Fibroblast of lung (primary cell): ENCODE results near the gene ZDHHC11. TPM values are rescaled to one million over a fixed set of nuclear protein-coding genes. Genes with fewer than 3 reads are reported as not detected.
"Not testable (repeated sequence)": the region's sequence is repeated elsewhere in the genome, so short reads cannot be mapped to it uniquely, and the experiment has no call there.

Experiments
- DNase-seq, 2 donors: peaks; one replicate each; pipeline versions ENCODE4 v3.0.0 to v3.0.0-alpha.2; 2010; ENCODE audit warnings: low read depth in 2 of 2
- H2AFZ ChIP-seq: 2 replicates; pipeline ENCODE4 v1.5.1; 2012; ENCODE audit warnings: low read length, control low read depth, inconsistent platforms
- H3K27ac ChIP-seq: 2 replicates; pipeline ENCODE4 v1.5.1; 2011; ENCODE audit warnings: low read length, control low read depth; ENCODE audit not compliant: insufficient read depth
- H3K27me3 ChIP-seq: 2 replicates; pipeline ENCODE4 v1.5.1; 2011; ENCODE audit warnings: mild to moderate bottlenecking, low read length; ENCODE audit not compliant: control insufficient read depth, insufficient read depth
- H3K36me3 ChIP-seq: 2 replicates; pipeline ENCODE4 v1.5.1; 2011; ENCODE audit warnings: low read length; ENCODE audit not compliant: control insufficient read depth, insufficient read depth
- H3K4me1 ChIP-seq: 2 replicates; pipeline ENCODE4 v1.5.1; 2011; ENCODE audit warnings: low read length; ENCODE audit not compliant: control insufficient read depth, insufficient read depth; ENCODE audit errors: extremely low read depth
- H3K4me2 ChIP-seq: 2 replicates; pipeline ENCODE4 v1.5.1; 2011; ENCODE audit warnings: low read length, control low read depth; ENCODE audit not compliant: insufficient read depth; ENCODE audit errors: extremely low read depth
- H3K4me3 ChIP-seq, 4 experiments: fragments of 200-600 bp in 1 of 4; sonication (generic) in 1 of 4; replicated peaks in 1 of 4; 2 replicates each; pipeline ENCODE4 v1.5.1; 2011 to 2016; ENCODE audit warnings: low read length in 4 of 4, low read depth in 3 of 4, mild to moderate bottlenecking in 3 of 4, control low read depth in 2 of 4, inconsistent platforms in 1 of 4, mixed read lengths in 1 of 4; ENCODE audit not compliant: insufficient read depth in 1 of 4; ENCODE audit errors: control extremely low read depth in 1 of 4
- H3K79me2 ChIP-seq: 2 replicates; pipeline ENCODE4 v1.5.1; 2012; ENCODE audit warnings: mild to moderate bottlenecking, low read length, inconsistent platforms; ENCODE audit not compliant: control insufficient read depth, insufficient read depth
- H3K9ac ChIP-seq: 2 replicates; pipeline ENCODE4 v1.5.1; 2011; ENCODE audit warnings: mild to moderate bottlenecking, low read length, control low read depth; ENCODE audit not compliant: insufficient read depth
- H3K9me3 ChIP-seq: 2 replicates; pipeline ENCODE4 v1.5.1; 2012; ENCODE audit warnings: low read depth, low read length; ENCODE audit not compliant: control insufficient read depth, insufficient read depth
- H4K20me1 ChIP-seq: 2 replicates; pipeline ENCODE4 v1.5.1; 2011; ENCODE audit warnings: low read length; ENCODE audit not compliant: control insufficient read depth, insufficient read depth; ENCODE audit errors: extremely low read depth
- polyA plus RNA-seq, 2 donors: library from polyadenylated mRNA; depleted of rRNA in 1 of 2; stranded (reverse) in 1 of 2; unstranded in 1 of 2; fragments of >200 nt; gene quantifications; 2 replicates each; pipeline ENCODE4 v1.2.1, GENCODE V29; 2011 to 2012; ENCODE audit warnings: missing spikeins in 1 of 2
- total RNA-seq: library from RNA; depleted of rRNA; stranded (reverse); fragments of >200 nt; gene quantifications from 2 replicates; pipeline ENCODE4 v1.2.1, GENCODE V29; 2014

The ZDHHC11 gene
- total and polyA plus RNA-seq, 2 donors (not counting 1 experiment from before 2014, with no cell fraction given) = 0.23 to 2.5 TPM

DNA sequence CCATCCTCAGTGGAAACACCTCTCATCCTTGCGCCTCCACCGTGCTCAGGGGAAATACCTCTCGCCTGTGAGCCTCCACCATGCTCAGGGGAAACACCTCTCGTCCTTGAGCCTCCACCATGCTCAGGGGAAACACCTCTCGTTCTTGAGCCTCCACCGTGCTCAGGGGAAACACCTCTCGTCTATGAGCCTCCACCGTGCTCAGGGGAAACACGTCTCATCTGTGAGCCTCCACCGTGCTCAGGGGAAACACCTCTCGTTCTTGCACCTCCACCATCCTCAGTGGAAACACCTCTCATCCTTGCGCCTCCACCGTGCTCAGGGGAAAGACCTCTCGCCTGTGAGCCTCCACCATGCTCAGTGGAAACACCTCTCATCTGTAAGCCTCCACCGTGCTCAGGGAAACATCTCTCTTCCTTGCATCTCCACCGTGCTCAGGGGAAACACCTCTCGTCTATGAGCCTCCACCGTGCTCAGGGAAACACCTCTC is 4.1 kb downstream of the ZDHHC11 start:
- H3K79me2 ChIP-seq, H3K4me3 ChIP-seq, H4K20me1 ChIP-seq, H3K27ac ChIP-seq, H3K27me3 ChIP-seq, H2AFZ ChIP-seq, H3K36me3 ChIP-seq, DNase-seq, H3K4me1 ChIP-seq, H3K9me3 ChIP-seq, H3K9ac ChIP-seq, H3K4me2 ChIP-seq: not testable (repeated sequence)

DNA sequence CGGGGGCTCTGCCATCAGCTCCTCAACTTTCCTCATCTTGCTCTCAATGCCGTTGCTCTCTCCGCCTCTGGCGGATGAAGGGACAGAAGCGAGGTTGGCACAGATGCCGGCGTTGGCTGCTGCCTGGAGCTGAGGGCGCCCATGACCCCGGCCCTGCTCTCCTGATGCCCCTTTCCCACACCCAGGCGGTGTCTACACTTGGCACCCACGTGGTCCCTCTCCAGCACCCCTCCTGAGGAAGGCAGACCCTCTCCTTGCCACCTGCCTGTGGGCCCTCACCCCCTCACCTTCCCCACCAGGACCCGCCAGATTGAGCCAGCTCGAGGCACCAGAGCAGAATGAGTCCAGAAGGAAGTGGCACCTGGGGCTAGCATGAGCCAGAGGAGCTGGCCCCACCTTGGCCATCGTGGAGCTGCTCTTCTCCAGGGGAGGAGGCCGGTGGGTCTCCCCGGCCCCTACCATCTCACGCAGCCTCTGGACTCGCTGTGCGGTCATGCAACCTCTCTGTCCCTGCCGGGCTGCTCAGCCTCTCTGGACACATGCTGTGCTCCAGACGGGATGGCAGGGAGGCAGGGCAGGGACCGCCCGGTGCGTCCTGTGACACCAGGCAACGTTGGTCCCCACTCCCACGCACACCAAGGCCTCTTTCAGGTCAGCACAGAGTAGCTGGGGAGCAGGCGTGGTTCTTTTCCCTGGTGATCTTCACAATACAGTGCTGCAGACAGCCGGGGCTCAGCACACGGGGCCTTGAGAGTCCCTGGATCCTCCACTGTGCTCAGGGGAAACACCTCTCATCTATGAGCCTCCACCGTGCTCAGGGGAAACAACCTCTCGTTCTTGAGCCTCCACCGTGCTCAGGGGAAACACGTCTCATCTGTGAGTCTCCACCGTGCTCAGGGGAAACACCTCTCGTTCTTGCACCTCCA is 4.8 kb downstream of the ZDHHC11 start:
- H3K4me1 ChIP-seq, DNase-seq: not testable (repeated sequence)

DNA sequence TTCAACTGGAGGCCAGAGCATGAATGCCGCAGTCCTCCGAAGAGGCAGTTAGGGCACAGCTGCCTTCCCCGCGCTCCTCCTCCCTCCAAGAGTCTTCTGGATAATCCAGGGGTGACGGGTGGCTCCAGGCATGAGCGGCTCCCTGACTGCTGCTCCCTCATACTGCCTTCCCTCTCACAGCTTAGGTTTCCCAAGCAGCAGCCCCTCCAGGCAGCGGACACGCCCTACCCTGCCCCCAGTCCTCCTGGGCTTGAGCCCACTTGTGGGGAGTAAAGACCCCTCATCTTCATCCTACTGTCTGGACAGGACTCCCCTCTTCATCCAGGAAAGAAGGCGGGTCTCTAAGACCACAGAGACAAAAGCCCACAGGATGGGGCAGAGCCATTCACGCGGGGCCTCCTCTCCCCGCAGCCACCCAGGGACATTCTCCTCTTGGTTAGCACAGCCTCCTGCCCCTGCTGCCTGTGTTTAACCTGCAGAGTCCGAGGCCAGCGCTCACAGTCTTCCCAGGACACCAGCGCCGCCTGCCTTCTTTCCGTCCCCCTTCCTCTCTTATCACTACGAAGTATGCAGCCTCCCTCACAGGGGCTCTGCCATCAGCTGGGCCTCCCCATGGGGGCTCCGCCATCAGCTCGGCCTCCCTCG is 5.6 kb downstream of the ZDHHC11 start:
- H4K20me1 ChIP-seq, H3K27me3 ChIP-seq, H3K9ac ChIP-seq, H2AFZ ChIP-seq, H3K4me3 ChIP-seq, H3K9me3 ChIP-seq, DNase-seq, H3K36me3 ChIP-seq, H3K27ac ChIP-seq, H3K4me2 ChIP-seq, H3K4me1 ChIP-seq, H3K79me2 ChIP-seq: not testable (repeated sequence)

More for the DNA sequence above, 4.8 kb downstream of the ZDHHC11 start:
- H3K9me3 ChIP-seq, H3K4me2 ChIP-seq, H3K27me3 ChIP-seq, H2AFZ ChIP-seq, H3K4me3 ChIP-seq, H3K9ac ChIP-seq, H3K36me3 ChIP-seq, H4K20me1 ChIP-seq, H3K27ac ChIP-seq, H3K79me2 ChIP-seq: not testable (repeated sequence)

DNA sequence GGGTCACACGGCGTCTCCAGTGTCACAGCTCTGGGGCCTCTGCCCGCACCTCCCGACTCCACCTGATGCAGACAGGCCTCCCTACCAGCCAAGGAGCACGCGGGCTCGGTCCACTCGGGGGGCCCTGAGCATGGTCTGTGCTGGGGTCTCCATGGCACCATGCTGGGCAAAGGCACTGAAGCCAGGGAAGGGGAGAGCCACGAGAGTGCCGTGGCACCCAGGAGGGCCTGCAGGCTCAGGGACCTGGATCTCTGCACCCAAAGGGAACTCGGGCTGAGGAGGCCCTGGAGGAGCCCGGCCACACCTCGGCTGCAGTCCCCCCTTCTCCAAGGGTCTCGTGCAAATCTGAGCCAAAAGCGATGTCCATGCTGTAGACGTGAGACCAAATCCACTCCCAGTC is 6.4 kb downstream of the ZDHHC11 start:
- DNase-seq, H3K27ac ChIP-seq, H2AFZ ChIP-seq, H3K79me2 ChIP-seq, H3K9ac ChIP-seq, H3K36me3 ChIP-seq, H3K4me2 ChIP-seq, H3K4me1 ChIP-seq, H3K4me3 ChIP-seq, H3K27me3 ChIP-seq, H4K20me1 ChIP-seq, H3K9me3 ChIP-seq: not testable (repeated sequence)

DNA sequence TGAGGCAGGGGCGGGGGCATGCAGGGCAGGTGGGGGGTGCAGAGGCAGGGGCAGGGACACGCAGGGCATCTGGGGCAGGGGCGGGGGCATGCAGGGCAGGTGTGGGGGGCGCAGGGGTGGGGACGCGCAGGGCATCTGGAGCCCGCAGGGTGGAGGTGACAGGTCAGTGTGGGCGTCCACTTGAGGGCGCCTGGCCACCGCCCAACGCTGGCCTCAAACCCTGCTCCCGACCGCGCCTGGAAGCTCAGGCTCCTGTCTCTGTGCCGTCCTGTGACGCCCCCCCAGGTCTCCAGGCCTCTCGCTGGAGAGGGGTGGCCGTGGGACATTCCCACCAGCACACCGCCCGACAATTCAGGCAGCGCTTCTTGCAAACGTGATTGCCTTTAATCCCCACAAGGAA is 6.9 kb downstream of the ZDHHC11 start:
- not testable (repeated sequence) for H3K4me1 ChIP-seq, H3K36me3 ChIP-seq, H4K20me1 ChIP-seq, DNase-seq, H2AFZ ChIP-seq, H3K4me2 ChIP-seq, H3K79me2 ChIP-seq, H3K27ac ChIP-seq, H3K27me3 ChIP-seq, H3K9ac ChIP-seq, H3K9me3 ChIP-seq, H3K4me3 ChIP-seq

DNA sequence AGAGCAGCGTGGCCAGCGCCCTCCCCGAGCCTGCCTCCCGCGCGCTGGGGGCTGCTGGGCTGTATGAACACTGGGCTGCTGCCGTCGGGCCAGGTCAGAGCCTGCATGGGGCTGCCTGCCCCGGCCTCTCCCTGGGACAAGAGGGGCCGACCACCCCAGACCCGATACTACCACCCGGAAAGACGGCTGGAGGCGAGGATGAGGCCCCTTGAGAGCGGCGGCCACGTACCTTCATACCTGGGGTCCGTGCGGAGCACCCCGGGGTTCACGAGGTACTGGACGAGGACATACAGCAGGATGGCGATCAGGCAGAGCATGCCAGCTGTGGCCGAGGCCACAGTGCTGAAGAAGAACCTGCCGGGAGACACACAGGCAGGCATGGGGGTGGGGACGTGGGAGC is 7.4 kb downstream of the ZDHHC11 start:
- H3K4me1 ChIP-seq, H3K36me3 ChIP-seq, H3K9ac ChIP-seq, DNase-seq, H2AFZ ChIP-seq, H3K27ac ChIP-seq, H3K79me2 ChIP-seq, H3K9me3 ChIP-seq, H3K4me2 ChIP-seq, H3K27me3 ChIP-seq, H4K20me1 ChIP-seq, H3K4me3 ChIP-seq: not testable (repeated sequence)
